GM21447 (cell line): Measurements from ENCODE around the gene RBMS3.
"Not testable (repeated sequence)": the region's sequence is repeated elsewhere in the genome, so short reads cannot be mapped to it uniquely, and the experiment has no call there.

Source experiments
- ATAC-seq: cut with Tn5 transposase; IDR thresholded peaks from one replicate; pipeline ENCODE4 v1.9.1; 2021; ENCODE audit not compliant: unreplicated experiment

The RBMS3 gene

DNA sequence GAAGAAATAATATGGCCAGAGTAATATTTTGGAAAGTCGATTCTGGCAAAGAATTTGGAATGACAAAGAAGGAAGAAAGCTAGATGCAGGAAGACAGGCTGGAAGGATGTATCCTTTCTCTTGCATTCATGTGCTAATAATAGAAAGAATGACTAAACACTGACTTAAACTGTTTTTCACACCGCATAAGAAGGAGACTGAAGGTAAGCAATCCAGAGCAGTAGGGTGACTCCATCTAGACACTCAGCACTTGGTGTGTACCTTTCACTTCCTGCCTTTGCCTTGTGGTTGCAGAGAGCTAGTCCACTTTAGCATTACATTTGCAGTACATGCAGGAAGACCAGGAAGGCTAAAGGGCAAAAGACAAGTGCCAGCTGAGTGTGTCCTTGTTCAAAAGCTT lies 234.6 kb downstream of the RBMS3 start:
- no peak for ATAC-seq

DNA sequence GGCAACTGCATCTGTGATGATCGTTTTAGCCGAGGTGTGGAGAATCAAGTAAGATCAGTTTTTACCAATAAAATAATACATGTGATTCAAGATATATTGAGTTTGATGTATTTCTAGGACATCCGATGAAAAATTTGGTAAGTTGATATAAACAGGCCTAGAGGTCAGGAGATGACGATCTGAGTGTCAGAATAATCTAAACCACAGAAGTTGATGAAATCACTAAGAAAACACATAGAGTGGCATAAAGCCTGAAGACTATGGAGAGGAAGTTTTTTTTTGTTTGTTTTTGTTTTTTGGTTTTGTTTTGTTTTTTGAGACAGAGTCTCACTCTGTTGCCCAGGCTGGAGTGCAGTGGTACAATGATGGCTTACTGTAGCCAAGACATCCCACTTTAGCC lies 235.3 kb downstream of the RBMS3 start:
- no peak for ATAC-seq

DNA sequence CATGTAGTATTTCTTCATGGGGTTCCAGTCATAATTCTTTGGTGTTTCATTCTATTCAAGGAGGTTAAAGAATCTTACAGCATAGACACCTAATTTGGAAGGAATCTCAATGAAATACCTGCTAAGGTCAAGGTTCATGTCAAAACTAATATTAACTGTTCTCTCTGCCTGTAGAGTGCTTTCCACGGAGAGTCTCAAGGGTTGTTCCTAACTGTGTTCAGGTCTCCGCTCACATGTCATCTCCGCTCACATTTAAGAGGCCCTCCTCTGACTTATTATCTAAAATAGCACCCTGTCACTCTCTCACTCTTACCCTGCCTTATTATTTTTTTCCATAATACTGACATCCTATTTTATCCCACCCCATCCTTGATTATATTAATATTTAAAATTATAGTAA lies 239.9 kb downstream of the RBMS3 start:
- no peak for ATAC-seq

DNA sequence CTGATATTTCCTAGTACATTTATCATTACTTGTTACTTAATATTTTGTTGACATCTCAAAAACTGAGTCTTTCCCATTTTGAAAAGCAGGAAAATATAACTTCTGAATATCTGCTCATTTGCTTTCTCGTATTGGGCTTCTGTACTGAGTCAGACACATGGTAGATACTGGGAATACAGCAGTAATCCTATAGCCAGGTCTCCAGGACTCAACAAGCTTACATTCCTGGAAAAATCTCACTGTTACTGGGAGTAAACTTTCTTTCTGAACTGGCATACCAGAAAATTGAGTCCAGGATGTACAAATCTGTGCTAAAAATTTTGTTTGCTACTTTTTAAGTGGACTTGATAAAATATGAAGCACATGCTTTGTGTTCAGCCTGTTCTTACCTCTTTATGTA lies 240.4 kb downstream of the RBMS3 start:
- ATAC-seq: no peak

DNA sequence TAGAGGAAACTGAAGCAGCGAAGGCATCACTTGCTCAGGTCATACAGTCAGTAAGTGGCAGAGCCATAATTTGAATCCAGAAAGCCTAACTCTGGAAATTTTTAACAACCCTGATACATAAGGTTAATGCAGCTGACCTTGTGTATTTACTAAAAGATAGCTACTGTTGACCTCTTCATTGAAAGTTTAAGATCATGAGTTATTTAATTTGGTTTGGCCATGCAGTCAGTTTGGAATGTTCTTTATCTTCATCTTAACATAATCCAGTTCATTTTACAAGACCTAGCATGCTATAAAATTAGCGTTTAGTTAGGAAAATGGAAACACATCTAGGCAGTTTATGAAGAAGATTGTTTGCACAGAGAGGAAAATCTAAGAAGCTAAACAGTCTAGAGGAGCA lies 240.9 kb downstream of the RBMS3 start:
- no peak for ATAC-seq

DNA sequence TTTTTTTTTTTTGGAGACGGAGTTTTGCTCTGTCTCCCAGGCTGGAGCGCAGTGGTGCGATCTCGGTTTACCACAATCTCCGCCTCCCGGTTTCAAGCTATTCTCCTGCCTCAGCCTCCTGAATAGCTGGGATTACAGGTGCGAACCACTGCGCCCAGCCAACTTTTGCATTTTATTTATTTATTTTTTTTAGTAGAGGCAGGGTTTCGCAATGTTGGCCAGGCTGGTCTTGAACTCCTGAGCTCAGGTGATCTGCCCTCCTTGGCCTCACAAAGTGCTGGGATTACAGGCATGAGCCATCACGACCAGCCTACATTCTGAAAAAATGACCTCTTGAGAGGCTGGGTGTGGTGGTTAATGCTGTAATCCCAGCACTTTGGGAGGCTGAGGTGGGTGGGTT lies 243.6 kb downstream of the RBMS3 start:
- ATAC-seq: not testable (repeated sequence)

GRCh38 chr3:29525254-29525881 lies 244.5 kb downstream of the RBMS3 start:
- no peak for ATAC-seq

GRCh38 chr3:29527246-29527645 lies 246.4 kb downstream of the RBMS3 start:
- ATAC-seq: no peak

DNA sequence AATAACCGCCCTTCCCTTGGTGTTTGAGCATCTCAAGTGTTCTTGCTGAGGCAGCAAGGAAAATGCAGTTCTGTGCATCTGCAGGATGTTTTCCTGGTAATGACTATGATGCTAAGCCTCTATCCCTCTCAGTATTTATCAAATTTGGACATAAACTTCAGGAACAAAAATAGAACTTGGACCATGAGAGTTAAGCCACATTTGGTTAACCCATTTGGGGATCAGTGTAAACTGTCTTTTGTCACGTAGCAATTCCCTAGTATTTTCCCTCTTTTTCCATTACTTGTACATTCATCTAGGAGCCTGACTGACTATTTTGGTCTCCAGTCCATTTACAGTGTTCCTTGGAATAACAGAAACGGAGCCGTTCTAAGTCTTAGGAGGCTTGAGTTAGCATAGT lies 250.8 kb downstream of the RBMS3 start:
- no peak for ATAC-seq

DNA sequence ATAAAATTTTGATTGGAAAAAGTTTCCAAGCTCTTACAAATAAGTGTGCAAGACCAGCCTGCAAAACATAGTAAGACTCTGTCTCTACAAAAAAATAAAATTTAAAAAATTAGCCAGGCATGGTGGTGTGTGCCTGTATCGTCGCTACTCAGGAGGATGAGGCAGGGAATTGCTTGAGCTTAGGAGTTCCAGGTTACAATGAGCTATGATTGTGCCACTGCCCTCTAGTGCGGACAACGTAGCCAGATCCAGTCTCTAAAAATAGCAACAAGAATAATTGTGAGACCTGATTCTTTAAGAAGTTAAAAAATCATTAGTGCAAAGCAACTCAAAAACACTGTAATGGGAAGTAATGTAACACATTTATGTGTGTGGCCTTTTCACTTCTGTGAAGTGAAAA lies 251.6 kb downstream of the RBMS3 start:
- no peak for ATAC-seq

GRCh38 chr3:29534006-29534405 lies 253.1 kb downstream of the RBMS3 start:
- no peak for ATAC-seq

DNA sequence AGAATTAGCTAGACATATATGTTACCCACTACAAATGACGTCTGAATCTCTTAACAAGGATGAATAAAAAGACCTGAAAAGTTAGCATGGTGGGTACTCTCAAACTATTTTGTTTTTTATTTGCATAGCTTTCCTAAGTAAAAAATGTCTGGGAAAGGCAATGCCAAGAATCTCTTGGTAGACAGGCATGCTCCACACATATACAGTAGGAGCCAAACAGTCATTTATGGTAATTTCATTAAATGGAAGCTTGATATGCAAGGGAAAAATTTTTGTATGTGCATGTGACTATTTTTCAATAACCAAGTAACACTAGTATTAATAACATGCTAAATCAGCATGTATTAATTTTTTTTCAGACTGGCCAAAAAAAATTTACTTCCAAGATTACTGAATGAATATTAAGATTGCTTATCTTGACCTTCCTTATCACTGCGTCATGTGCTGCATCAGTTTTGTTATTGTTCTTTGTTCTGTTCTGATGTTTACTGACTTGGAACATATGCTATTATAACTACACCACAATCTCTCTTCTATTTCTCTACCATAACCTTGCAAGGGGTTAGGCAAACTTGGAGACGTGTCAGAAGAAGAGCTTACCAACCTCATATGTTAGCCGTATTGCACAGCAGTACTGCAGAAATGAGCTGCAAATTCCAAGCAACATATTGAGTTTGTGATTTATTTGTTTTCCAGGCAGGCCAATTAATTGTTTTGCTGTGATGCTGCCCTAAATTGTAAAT lies 255.3 kb downstream of the RBMS3 start:
- no peak for ATAC-seq

GRCh38 chr3:29537889-29538609 lies 257.2 kb downstream of the RBMS3 start:
- no peak for ATAC-seq

GRCh38 chr3:29538610-29538958 lies 257.7 kb downstream of the RBMS3 start:
- ATAC-seq: no peak

DNA sequence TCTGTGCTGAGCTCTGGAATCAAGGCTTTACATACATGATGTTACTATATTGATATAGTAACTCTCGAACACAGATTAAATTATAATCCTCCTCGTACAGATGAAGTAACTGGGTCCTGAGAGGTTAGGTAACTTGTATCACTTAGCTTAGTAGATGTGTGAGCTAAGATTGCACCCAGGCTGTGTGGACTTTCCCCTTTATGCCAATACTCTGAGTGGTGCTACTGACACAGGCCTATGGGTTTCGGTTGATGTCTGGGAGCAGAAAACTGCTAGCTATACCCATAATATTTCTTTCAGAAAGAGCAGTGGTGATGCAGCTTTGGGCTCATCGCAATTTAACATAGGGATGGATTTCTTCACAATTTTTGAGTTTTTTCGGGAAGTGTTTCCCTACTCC lies 259.7 kb downstream of the RBMS3 start:
- ATAC-seq: no peak

DNA sequence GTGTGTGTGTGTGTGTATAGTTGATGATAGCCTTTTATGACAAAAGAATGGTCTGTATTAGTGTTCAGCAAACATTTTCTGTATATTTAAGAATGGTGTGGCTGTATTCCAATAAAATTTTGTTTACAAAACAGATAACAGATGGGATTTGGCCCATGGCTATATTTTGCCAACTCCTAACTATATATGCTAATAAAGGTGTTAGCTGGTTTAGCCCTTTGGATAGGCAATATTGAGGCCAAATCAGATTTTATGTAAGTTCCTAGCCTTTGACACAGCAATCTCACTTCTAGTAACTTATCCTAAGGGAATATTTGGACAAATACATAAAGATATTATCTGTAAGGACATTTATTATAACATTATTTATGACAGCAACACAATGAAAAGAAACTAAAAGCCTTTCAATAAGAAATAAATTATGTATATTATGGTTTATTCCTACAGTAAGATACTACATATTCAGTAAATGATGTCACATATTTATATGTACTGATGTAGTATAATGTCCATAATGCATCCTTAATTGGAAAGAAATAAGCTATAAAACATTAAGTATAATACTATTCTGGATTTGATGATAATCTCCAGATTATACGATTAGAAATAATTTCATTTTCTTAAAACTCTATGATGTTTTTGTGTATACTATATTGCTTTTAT lies 264.0 kb downstream of the RBMS3 start:
- ATAC-seq: no peak

GRCh38 chr3:29545615-29546014 lies 264.7 kb downstream of the RBMS3 start:
- no peak for ATAC-seq

DNA sequence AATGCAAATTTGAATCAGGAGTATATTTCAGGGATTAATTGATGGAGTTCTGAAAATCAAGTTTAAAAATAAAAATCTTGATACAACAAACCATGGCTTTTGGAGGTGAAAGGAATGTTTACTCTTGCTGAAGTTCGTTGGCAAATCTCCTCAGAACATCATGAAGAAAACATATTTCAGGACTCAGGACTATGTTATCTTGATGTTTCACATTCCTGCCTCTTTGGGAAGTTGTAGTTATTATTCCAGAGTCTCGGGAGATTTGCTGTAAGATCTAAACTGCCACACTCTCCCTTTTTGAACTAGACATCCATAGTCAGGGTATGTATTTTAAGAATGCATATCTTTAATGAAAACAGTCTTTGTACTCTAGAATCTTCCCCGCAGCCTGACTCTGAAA lies 271.2 kb downstream of the RBMS3 start:
- ATAC-seq: no peak

DNA sequence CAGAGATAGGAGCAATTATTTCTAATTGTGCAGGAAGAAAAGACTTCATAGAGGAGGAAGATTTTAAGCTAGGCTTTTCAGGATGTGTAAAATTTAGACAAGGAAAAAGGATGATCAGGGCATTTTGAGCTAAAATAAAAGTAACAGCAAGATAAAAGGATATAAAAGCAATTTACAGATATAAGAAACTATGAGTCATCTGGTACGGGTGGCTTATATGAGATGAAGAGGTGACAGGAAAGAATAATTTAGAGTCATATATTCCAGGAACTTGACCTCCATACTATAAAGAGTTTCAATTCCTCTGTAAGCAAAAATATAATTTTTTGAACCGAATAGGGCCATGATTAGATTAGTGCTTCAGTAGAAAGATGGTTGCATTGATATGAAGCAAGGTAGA lies 273.7 kb downstream of the RBMS3 start:
- no peak for ATAC-seq

DNA sequence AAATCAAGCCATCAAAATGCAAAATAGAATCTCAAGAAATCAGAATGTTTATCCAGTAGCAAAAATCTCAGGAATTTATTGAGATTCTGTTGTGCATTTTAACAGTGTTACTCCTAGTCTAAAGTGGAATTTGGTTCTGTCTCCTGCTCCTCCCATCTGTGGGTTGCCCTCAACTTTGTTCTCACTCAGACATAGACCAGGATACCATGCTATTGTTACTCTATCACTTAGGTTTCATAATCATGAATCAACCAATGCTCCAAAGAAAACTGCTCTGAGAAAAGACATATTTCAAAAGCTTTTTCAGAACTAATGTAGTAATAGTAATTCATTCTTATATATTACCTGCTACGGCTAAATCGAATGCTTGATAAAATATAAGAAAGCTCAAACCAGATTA lies 274.7 kb downstream of the RBMS3 start:
- no peak for ATAC-seq

GRCh38 chr3:29557186-29557585 lies 276.3 kb downstream of the RBMS3 start:
- ATAC-seq: no peak

GRCh38 chr3:29557825-29558224 lies 277.0 kb downstream of the RBMS3 start:
- no peak for ATAC-seq
